ENCODE measurements around the gene MYL6.
"Not testable (repeated sequence)": the region's sequence is repeated elsewhere in the genome, so short reads cannot be mapped to it uniquely, and the experiment has no call there.

MYL6 gene

GRCh38 chr12:56189918-56190694 lies 31.9 kb downstream of the MYL6 start:
- peak; percentile 76 for DNase-seq (ENCODE audit: low spot score)

DNA sequence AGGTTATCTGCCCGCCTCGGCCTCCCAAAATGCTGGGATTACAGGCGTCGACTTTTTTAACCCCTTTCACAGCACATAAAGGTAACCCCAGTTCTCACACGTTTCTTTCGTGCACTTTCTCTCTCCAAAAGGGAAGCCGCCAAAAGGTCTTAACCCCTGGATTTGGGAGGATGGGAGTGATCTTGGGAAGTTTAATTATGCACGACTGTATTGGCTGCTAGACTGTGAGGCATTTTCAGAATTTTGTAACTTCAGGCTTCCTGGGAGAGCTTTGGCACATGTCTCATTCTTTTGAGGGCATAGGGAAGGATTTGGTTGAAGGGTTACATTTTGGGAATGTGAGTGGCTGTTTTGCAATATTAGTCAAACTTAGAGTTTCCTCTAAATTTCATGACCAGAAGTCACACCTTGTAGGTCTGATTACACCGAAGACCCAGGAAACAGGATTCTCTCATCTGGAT lies 32.6 kb downstream of the MYL6 start:
- DNase-seq (ENCODE audit: low spot score): no peak

DNA sequence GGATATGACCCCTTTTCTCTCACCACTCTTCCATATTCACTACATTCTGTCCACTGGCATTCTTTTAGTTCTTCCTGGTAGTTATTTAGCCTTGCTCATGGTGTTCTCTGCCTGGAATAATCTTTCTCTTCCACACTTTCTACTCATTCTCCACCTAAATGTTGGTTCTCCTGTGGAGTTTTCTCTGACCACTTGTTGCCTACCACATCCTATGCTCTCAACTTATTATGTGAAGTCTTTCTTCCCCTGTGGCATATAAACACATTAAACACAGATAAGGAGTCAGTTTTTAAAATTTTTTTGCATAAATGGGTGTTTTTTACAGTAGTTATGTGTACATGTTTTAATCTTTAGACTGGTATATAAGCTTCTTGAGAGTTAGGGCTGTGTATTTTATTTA lies 34.4 kb downstream of the MYL6 start:
- no peak for DNase-seq (ENCODE audit: low spot score)

- DNase-seq (ENCODE audit: low spot score): peak; percentile 87
Observed at GRCh38 chr12:56193025-56193578, 34.9 kb downstream of the MYL6 start.

- DNase-seq (ENCODE audit: low spot score): not testable (repeated sequence)
Observed at GRCh38 chr12:56196818-56197550, 38.8 kb downstream of the MYL6 start.

DNA sequence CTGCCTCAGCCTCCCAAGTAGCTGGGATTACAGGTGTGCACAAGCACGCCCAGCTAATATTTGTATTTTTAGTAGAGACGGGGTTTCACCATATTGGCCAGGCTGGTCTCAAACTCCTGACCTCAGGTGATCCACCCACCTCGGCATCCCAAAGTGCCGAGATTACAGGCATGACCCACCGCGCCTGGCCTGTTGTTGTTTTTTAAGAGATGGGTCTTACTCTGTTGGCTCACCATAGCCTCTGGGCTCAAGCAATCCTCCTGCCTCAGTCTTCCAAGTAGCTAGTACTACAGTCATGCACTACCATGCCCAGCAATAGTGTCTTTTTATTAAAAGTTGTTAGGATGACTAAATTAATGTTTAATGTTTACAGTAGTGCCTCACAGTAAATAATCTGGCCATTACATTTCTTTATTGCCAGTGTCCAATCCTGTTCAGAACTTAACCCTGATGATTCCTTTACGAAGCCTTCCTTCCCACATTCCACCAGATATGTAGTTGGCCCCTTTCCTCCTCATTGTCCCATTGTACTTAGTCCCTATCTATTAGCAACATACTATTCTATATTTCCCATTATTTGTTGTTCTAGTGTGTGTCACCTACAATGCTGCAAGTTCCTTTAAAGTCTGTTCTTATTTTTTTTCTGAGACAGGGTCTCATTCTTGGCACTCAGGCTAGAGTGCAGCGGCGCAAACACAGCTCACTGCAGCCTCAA lies 39.9 kb downstream of the MYL6 start:
- no peak for DNase-seq (ENCODE audit: low spot score)

GRCh38 chr12:56198836-56199235 lies 40.7 kb downstream of the MYL6 start:
- DNase-seq (ENCODE audit: low spot score): no peak

GRCh38 chr12:56202366-56202765 lies 44.2 kb downstream of the MYL6 start:
- no peak for DNase-seq (ENCODE audit: low spot score)

GRCh38 chr12:56202838-56203237 lies 44.7 kb downstream of the MYL6 start:
- DNase-seq (ENCODE audit: low spot score): no peak

DNA sequence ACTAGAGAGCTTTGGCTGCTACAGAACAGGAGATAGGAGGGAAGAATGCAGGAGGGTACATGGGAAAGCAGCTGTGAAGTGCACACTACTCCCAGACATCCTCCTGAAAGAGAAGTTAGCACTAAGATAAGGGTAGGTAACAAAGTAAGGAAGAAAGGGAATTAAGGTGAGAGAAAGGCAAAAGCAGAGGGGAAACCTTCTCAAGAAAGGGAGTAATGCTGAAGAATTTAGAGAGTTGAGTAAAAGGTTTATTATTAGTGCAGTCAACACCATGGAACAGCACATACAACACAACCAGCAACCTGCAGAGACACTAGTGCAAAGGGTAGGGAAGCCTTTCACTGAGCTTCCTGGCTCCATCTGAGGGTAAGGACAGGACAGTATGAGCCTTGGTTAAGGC lies 46.1 kb downstream of the MYL6 start:
- no peak for DNase-seq (ENCODE audit: low spot score)

DNA sequence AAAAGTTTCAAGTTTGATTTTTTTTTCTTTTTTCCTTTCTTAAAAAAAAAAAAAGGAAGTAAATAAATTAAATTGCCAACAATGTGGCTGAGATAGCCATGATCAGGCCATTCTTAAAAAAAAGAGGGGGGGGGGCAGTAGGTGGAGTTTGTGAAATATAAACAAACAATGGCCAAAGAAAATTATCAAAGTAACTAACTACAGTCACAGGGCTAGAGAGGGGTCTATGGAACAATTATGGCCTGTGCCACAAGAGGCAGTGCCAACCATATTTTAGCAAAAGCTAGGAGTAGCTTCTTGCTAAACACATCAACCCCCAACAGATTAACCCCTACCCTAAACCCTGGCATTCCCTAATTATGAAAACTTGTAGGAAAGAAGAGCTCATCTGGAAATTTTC lies 47.3 kb downstream of the MYL6 start:
- DNase-seq (ENCODE audit: low spot score): no peak

- peak; percentile 32 for DNase-seq (ENCODE audit: low spot score)
Observed at GRCh38 chr12:56206452-56207166, 48.5 kb downstream of the MYL6 start.

DNA sequence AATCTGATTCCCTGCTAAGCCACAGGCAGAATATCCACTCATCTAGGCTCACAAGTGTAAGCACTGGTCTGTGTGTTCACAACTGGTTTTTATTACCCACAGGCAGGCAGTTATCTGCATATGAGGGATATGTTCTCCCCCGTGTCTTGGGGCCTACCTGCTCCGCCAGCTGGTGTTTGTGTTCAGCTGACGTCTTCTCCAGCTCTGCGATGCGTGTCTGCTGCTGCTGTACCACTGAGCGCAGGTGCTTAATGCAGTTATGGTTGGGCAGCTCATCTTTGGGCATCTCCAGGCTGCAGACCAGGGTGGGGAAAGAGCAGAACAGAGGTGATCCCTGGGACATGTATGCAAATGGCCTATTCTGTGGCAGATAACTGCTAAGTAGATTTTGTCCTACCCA lies 49.8 kb downstream of the MYL6 start:
- no peak for DNase-seq (ENCODE audit: low spot score)
